Uterus (tissue), 2 donors: ENCODE data around the gene TMEM204.

Experiments
- CTCF ChIP-seq, 4 experiments: fragments of 200-600 bp in 2 of 4; fragments of 450-650 bp in 2 of 4; sonication (generic) in 2 of 4; IDR thresholded peaks; one replicate each; pipeline ENCODE4 v1.5.1; 2016 to 2019; ENCODE audit warnings: antibody characterized with exemption in 4 of 4, mild to moderate bottlenecking in 2 of 4, moderate library complexity in 1 of 4
- POLR2A ChIP-seq, 2 donors: fragments of 450-650 bp; IDR thresholded peaks; one replicate each; pipeline ENCODE4 v1.6.1; 2016; ENCODE audit warnings: antibody characterized with exemption in 2 of 2, mild to moderate bottlenecking in 1 of 2, moderate library complexity in 1 of 2

GRCh38 chr16:1532771-1533170, 695 bp upstream of the TMEM204 start:
- TF ChIP-seq CTCF (IDR thresholded peaks at IDR 0.05) (no peak), POLR2A (IDR thresholded peaks at IDR 0.05) (no peak)
